ENCODE data around the gene KRTAP5-2. TPM values are rescaled to one million over a fixed set of nuclear protein-coding genes. Genes with fewer than 3 reads are reported as not detected.

KRTAP5-2 gene
- total RNA-seq, 1 donor from 2014 or later = not detected

DNA sequence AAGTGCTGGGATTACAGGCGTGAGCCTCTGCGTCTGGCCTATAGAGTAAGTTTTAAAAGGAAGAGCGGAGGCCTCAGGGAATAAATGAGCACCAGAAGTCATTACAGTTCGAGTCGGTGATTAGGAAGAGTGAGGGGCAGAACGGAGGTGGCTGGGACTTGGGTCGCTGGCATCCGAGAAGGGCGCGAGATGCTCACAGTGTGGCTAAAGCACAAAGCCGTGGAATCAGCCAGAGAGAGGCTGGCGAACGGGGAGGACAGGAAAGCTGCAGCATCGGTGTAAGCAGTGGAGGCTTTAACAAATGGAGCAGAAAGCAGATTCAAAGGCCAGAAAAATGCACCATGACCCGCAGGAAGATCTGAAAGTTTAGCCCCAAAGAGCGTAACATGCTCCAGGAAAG is 26.5 kb upstream of the KRTAP5-2 start:
- Histone ChIP-seq H3K4me3 (no peak overlapping the region), H3K9me3 (replicated peaks) (no peaks in the 10 kb centered on the region), H3K27ac (replicated peaks) (no peak overlapping the region), H3K27me3 (ENCODE audit: low read depth) (peaks cover 50% of the 10 kb centered on the region), H3K4me1 (peaks cover 10% of the 10 kb centered on the region), H3K36me3 (no peaks in the 10 kb centered on the region)
- TF ChIP-seq, protein P1, sequence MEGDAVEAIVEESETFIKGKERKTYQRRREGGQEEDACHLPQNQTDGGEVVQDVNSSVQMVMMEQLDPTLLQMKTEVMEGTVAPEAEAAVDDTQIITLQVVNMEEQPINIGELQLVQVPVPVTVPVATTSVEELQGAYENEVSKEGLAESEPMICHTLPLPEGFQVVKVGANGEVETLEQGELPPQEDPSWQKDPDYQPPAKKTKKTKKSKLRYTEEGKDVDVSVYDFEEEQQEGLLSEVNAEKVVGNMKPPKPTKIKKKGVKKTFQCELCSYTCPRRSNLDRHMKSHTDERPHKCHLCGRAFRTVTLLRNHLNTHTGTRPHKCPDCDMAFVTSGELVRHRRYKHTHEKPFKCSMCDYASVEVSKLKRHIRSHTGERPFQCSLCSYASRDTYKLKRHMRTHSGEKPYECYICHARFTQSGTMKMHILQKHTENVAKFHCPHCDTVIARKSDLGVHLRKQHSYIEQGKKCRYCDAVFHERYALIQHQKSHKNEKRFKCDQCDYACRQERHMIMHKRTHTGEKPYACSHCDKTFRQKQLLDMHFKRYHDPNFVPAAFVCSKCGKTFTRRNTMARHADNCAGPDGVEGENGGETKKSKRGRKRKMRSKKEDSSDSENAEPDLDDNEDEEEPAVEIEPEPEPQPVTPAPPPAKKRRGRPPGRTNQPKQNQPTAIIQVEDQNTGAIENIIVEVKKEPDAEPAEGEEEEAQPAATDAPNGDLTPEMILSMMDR (IDR thresholded peaks at IDR 0.05; ENCODE audit: borderline replicate concordance) = no peak
- intact Hi-C loops (cut with micrococcal nuclease) = no loop called here
- DNase-seq = no peak

DNA sequence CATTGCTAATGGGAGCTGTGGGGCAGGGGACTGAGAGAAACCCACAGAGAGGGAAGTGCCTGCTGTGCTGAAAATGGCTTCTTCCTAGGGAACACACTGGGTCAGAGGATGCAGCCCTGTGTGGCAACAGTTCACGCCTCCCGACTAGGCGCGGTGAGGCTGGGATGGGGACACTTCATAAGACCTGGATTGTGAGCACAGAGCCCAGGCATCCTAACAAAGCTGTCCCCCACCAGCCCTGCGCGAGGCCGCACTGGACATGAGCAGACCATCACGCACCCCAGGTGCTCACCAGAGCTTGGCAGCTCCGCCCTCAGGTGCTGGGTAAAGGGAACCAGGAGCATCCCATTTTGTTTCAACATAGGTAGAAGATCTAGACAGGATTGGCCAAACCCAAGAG is 25.6 kb upstream of the KRTAP5-2 start:
- Histone ChIP-seq H3K27me3 (ENCODE audit: low read depth) (peaks cover 51% of the 10 kb centered on the region), H3K4me1 (peaks cover 4% of the 10 kb centered on the region), H3K27ac (replicated peaks) (no peak overlapping the region), H3K36me3 (no peaks in the 10 kb centered on the region), H3K9me3 (replicated peaks) (no peaks in the 10 kb centered on the region), H3K4me3 (no peak overlapping the region)
- no peak for DNase-seq
- intact Hi-C loops (cut with micrococcal nuclease) = no loop called here
- TF ChIP-seq, protein P1 (IDR thresholded peaks at IDR 0.05; ENCODE audit: borderline replicate concordance) = no peak

DNA sequence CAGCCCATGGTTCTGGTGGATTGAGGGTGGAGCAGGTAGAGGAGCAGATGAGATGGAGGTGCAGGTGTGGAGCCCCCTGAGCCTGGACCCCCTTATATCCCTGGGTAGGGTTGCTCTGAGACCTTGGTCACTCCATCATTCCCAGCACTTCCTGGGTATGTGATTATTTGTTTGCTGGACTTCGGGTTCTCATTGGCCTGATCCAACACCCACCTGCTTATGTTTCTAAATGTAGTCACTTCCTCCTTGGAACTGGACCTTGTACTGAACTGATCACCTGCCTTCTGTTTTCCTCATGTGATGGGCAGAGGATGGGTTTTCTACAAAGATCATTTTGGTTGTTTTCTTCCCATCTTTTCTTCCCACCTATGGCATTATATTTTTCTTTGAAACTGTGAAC is 24.0 kb upstream of the KRTAP5-2 start, which contains the start of gene KRTAP5-4:
KRTAP5-4 (minus strand) TSS at position 53 of the 400 bp plus-strand sequence; CDS start at position 8, 45 bp downstream.
- intact Hi-C loops (cut with micrococcal nuclease) = no loop called here
- H3K4me1 ChIP-seq = no peaks in the 10 kb centered on the region
- peaks cover 49% of the 10 kb centered on the region for H3K27me3 ChIP-seq (ENCODE audit: low read depth)
- H3K4me3 ChIP-seq = no peak within 1 kb of the TSS
- DNase-seq = no peak
- no peak within 1 kb of the TSS for H3K27ac ChIP-seq (replicated peaks)
- H3K9me3 ChIP-seq (replicated peaks) = no peaks in the 10 kb centered on the region
- TF ChIP-seq, protein P1 (IDR thresholded peaks at IDR 0.05; ENCODE audit: borderline replicate concordance) = no peak
- H3K36me3 ChIP-seq = no peaks in the 10 kb centered on the region

DNA sequence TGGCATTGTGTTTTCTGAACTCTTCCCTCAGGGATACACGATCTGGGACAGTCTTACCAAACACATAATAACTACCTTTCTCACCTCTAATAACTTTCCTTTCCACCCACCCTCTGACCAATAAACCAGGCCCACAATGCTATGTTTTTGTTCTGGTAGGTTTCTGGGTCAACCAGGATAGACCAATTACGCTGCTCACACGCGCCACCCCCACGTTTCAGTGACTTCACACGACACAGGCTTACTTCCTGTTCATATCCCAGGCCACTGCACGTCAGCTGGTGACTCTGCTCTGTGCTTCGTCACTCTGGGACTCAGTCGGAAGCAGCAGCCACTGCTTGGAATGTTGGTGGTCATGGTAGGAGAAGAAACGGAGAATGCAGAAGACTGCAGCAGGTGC is 21.4 kb upstream of the KRTAP5-2 start:
- DNase-seq = no peak

DNA sequence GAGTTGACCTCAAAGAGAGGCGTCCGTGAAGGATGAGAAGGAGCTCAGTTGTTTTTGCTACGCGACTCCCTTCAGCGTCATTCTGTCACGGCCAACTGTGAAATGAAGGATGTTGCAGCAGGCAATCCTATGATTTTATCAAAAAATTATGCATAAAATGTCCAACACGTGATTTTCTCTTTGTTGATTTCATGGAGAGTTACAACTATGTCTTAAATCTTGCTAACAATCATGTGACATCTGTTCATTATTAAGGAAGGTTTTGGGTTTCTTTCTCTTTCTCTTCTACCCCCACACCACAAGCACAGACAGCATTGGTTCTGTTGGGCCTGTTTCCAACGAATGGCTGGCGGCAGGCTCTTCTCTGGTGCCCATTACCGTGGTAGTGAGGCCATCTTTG is 20.1 kb upstream of the KRTAP5-2 start:
- TF ChIP-seq, protein P1 (IDR thresholded peaks at IDR 0.05; ENCODE audit: borderline replicate concordance) = no peak
- H3K9me3 ChIP-seq (replicated peaks) = no peaks in the 10 kb centered on the region
- no peaks in the 10 kb centered on the region for H3K36me3 ChIP-seq
- H3K27ac ChIP-seq (replicated peaks) = no peak overlapping the region
- no peak overlapping the region for H3K4me3 ChIP-seq
- no peaks in the 10 kb centered on the region for H3K4me1 ChIP-seq
- no peak for DNase-seq
- intact Hi-C loops (cut with micrococcal nuclease) = no loop called here
- peaks cover 81% of the 10 kb centered on the region for H3K27me3 ChIP-seq (ENCODE audit: low read depth)

More for the DNA sequence above, 21.4 kb upstream of the KRTAP5-2 start:
- H3K27ac ChIP-seq (replicated peaks) = no peak overlapping the region
- no peaks in the 10 kb centered on the region for H3K9me3 ChIP-seq (replicated peaks)
- no peak overlapping the region for H3K4me3 ChIP-seq
- intact Hi-C loops (cut with micrococcal nuclease) = no loop called here
- H3K27me3 ChIP-seq (ENCODE audit: low read depth) = peaks cover 69% of the 10 kb centered on the region
- TF ChIP-seq, protein P1 (IDR thresholded peaks at IDR 0.05; ENCODE audit: borderline replicate concordance) = no peak
- no peaks in the 10 kb centered on the region for H3K36me3 ChIP-seq
- no peaks in the 10 kb centered on the region for H3K4me1 ChIP-seq
